Activated T-cell treated with anti-CD3 and anti-CD28 coated beads, Interleukin-2, amount 50 U/mL, for 4 hours (primary cell): ENCODE data around the gene RAD9A. TPM values are rescaled to one million over a fixed set of nuclear protein-coding genes. Genes with fewer than 3 reads are reported as not detected.
"Not testable (repeated sequence)": the region's sequence is repeated elsewhere in the genome, so short reads cannot be mapped to it uniquely, and the experiment has no call there.

Source experiments
- ATAC-seq, 2 donors: fragments of 200-7000 bp; cut with Tn5 transposase; one replicate each; pipeline ENCODE4 v1.10.0; 2021
- DNase-seq: peaks from one replicate; pipeline ENCODE4 v3.0.0-alpha.2; 2020
- H3K27me3 Mint-ChIP-seq: one replicate; pipeline ENCODE4 v1.8.0; 2021; ENCODE audit warnings: low read depth, mixed read lengths
- H3K36me3 Mint-ChIP-seq: one replicate; pipeline ENCODE4 v1.8.0; 2022; ENCODE audit warnings: mixed read lengths; ENCODE audit not compliant: insufficient read depth
- H3K4me1 Mint-ChIP-seq: one replicate; pipeline ENCODE4 v1.8.0; 2021; ENCODE audit warnings: low read depth, mixed read lengths
- H3K4me3 Mint-ChIP-seq: one replicate; pipeline ENCODE4 v1.8.0; 2021; ENCODE audit warnings: mild to moderate bottlenecking, moderate library complexity, mixed read lengths
- H3K9me3 Mint-ChIP-seq: one replicate; pipeline ENCODE4 v1.8.0; 2021; ENCODE audit warnings: mixed read lengths
- total RNA-seq, 3 donors: library from RNA; stranded (reverse); gene quantifications; one replicate each; pipeline ENCODE4 v1.2.1, GENCODE V29; 2021

Gene RAD9A
- total RNA-seq, 3 donors from 2014 or later, result 36.2 to 40.0 (median 36.2) TPM

GRCh38 chr11:67403085-67403484 lies 11.3 kb downstream of the RAD9A start:
- H3K4me1 Mint-ChIP-seq, result peaks cover 73% of the 10 kb centered on the region
- H3K27me3 Mint-ChIP-seq, ATAC-seq, DNase-seq, H3K9me3 Mint-ChIP-seq, H3K36me3 Mint-ChIP-seq: not testable (repeated sequence)
- peak overlapping the region; percentile 88 for H3K4me3 Mint-ChIP-seq

GRCh38 chr11:67404515-67405195 lies 12.9 kb downstream of the RAD9A start:
- H3K9me3 Mint-ChIP-seq, result no peaks in the 10 kb centered on the region
- DNase-seq, result peak; percentile 44
- H3K4me3 Mint-ChIP-seq, result peak overlapping the region; percentile 88
- no peaks in the 10 kb centered on the region for H3K27me3 Mint-ChIP-seq
- no peak for ATAC-seq
- peaks cover 5% of the 10 kb centered on the region for H3K36me3 Mint-ChIP-seq
- peaks cover 74% of the 10 kb centered on the region for H3K4me1 Mint-ChIP-seq

GRCh38 chr11:67405196-67405567 lies 13.4 kb downstream of the RAD9A start:
- peaks cover 78% of the 10 kb centered on the region for H3K4me1 Mint-ChIP-seq
- no peak for ATAC-seq

GRCh38 chr11:67405688-67406339 lies 14.0 kb downstream of the RAD9A start:
- H3K9me3 Mint-ChIP-seq, result no peaks in the 10 kb centered on the region
- peaks cover 5% of the 10 kb centered on the region for H3K36me3 Mint-ChIP-seq
- DNase-seq (no peak), ATAC-seq (no peak)
- H3K4me3 Mint-ChIP-seq, result peak overlapping the region; percentile 88
- peaks cover 78% of the 10 kb centered on the region for H3K4me1 Mint-ChIP-seq
- no peaks in the 10 kb centered on the region for H3K27me3 Mint-ChIP-seq

More at GRCh38 chr11:67405196-67405567, 13.4 kb downstream of the RAD9A start:
- H3K4me3 Mint-ChIP-seq, result peak overlapping the region; percentile 88
- DNase-seq, result peak; percentile 7
- no peaks in the 10 kb centered on the region for H3K27me3 Mint-ChIP-seq
- peaks cover 5% of the 10 kb centered on the region for H3K36me3 Mint-ChIP-seq
- no peaks in the 10 kb centered on the region for H3K9me3 Mint-ChIP-seq

- Mint-ChIP-seq H3K4me3 (peak overlapping the region; percentile 88), H3K4me1 (peaks cover 82% of the 10 kb centered on the region), H3K36me3 (peaks cover 5% of the 10 kb centered on the region), H3K9me3 (no peaks in the 10 kb centered on the region), H3K27me3 (no peaks in the 10 kb centered on the region)
- DNase-seq (no peak), ATAC-seq (no peak)
Observed at GRCh38 chr11:67406420-67406968, 14.7 kb downstream of the RAD9A start.

GRCh38 chr11:67406969-67407687 lies 15.3 kb downstream of the RAD9A start:
- peaks cover 5% of the 10 kb centered on the region for H3K36me3 Mint-ChIP-seq
- no peaks in the 10 kb centered on the region for H3K9me3 Mint-ChIP-seq
- DNase-seq (no peak), ATAC-seq (peak; percentile 6)
- no peaks in the 10 kb centered on the region for H3K27me3 Mint-ChIP-seq
- peaks cover 88% of the 10 kb centered on the region for H3K4me1 Mint-ChIP-seq
- H3K4me3 Mint-ChIP-seq, result peak overlapping the region; percentile 88

GRCh38 chr11:67407688-67408163 lies 15.9 kb downstream of the RAD9A start:
- H3K9me3 Mint-ChIP-seq, result no peaks in the 10 kb centered on the region
- ATAC-seq, result no peak
- peaks cover 5% of the 10 kb centered on the region for H3K36me3 Mint-ChIP-seq
- H3K4me3 Mint-ChIP-seq, result peak overlapping the region; percentile 88
- peaks cover 89% of the 10 kb centered on the region for H3K4me1 Mint-ChIP-seq
- no peaks in the 10 kb centered on the region for H3K27me3 Mint-ChIP-seq
- no peak for DNase-seq

- H3K36me3 Mint-ChIP-seq, result peaks cover 5% of the 10 kb centered on the region
- peaks cover 90% of the 10 kb centered on the region for H3K4me1 Mint-ChIP-seq
- H3K4me3 Mint-ChIP-seq, result peak overlapping the region; percentile 88
- DNase-seq (no peak), ATAC-seq (no peak)
- H3K9me3 Mint-ChIP-seq, result no peaks in the 10 kb centered on the region
- H3K27me3 Mint-ChIP-seq, result no peaks in the 10 kb centered on the region
Observed at GRCh38 chr11:67408437-67409200, 16.8 kb downstream of the RAD9A start.

- peak; percentile 50 for ATAC-seq
- H3K9me3 Mint-ChIP-seq, result no peaks in the 10 kb centered on the region
- H3K4me1 Mint-ChIP-seq, result peaks cover 88% of the 10 kb centered on the region
- peak; percentile 46 for DNase-seq
- peak overlapping the region; percentile 11 for H3K4me3 Mint-ChIP-seq
- H3K36me3 Mint-ChIP-seq, result peaks cover 5% of the 10 kb centered on the region
- H3K27me3 Mint-ChIP-seq, result no peaks in the 10 kb centered on the region
Observed at GRCh38 chr11:67409261-67409666, 17.5 kb downstream of the RAD9A start.

GRCh38 chr11:67409781-67410368 lies 18.1 kb downstream of the RAD9A start:
- Mint-ChIP-seq H3K4me1 (peaks cover 83% of the 10 kb centered on the region), H3K36me3 (peaks cover 5% of the 10 kb centered on the region), H3K27me3 (no peaks in the 10 kb centered on the region), H3K4me3 (peak overlapping the region; percentile 67), H3K9me3 (no peaks in the 10 kb centered on the region)
- DNase-seq (no peak), ATAC-seq (no peak)

- Mint-ChIP-seq H3K9me3 (no peaks in the 10 kb centered on the region), H3K27me3 (no peaks in the 10 kb centered on the region), H3K4me1 (peaks cover 82% of the 10 kb centered on the region), H3K36me3 (peaks cover 5% of the 10 kb centered on the region), H3K4me3 (peak overlapping the region; percentile 29)
- ATAC-seq, result no peak
- DNase-seq, result no peak
Observed at GRCh38 chr11:67410369-67410831, 18.6 kb downstream of the RAD9A start.

GRCh38 chr11:67410984-67411784 lies 19.4 kb downstream of the RAD9A start:
- Mint-ChIP-seq H3K4me3 (no peak overlapping the region), H3K36me3 (peaks cover 5% of the 10 kb centered on the region), H3K4me1 (peaks cover 79% of the 10 kb centered on the region), H3K9me3 (no peaks in the 10 kb centered on the region), H3K27me3 (no peaks in the 10 kb centered on the region)
- ATAC-seq (no peak), DNase-seq (no peak)

- H3K4me3 Mint-ChIP-seq, result no peak overlapping the region
Observed at GRCh38 chr11:67411785-67412152, 20.0 kb downstream of the RAD9A start.

More at GRCh38 chr11:67411785-67412152, 20.0 kb downstream of the RAD9A start:
- Mint-ChIP-seq H3K4me1 (peaks cover 79% of the 10 kb centered on the region), H3K27me3 (no peaks in the 10 kb centered on the region), H3K36me3 (peaks cover 5% of the 10 kb centered on the region), H3K9me3 (no peaks in the 10 kb centered on the region)
- no peak for DNase-seq
- peak; percentile 15 for ATAC-seq
